WTC11 (cell line): ENCODE measurements around the gene SETD3. TPM values are rescaled to one million over a fixed set of nuclear protein-coding genes. Genes with fewer than 3 reads are reported as not detected.

Source experiments
- ATAC-seq: fragments of 200-7000 bp; cut with Tn5 transposase; 2 replicates; pipeline ENCODE4 v1.10.0; 2021; ENCODE audit warnings: mild to moderate bottlenecking, moderate library complexity
- CTCF ChIA-PET: fragments of 300-600 bp; sonication (Branson Sonifier 250); formaldehyde crosslinking; loops from one replicate; lab custom pipeline; 2021; ENCODE audit warnings: antibody characterized with exemption; lab: Charles Lee
- POLR2A ChIA-PET: fragments of 350-600 bp; sonication (Branson Sonifier 250); formaldehyde crosslinking; loops from one replicate; lab custom pipeline; 2021; ENCODE audit warnings: antibody characterized with exemption; lab: Charles Lee
- DNase-seq: peaks from one replicate; pipeline ENCODE4 v3.0.0; 2021; ENCODE audit warnings: low spot score
- H3K27ac Mint-ChIP-seq: 2 replicates; pipeline ENCODE4 v1.8.0; 2021; ENCODE audit warnings: mixed read lengths
- H3K27me3 Mint-ChIP-seq: 2 replicates; pipeline ENCODE4 v1.8.0; 2021; ENCODE audit warnings: low read depth, mild to moderate bottlenecking, moderate library complexity, mixed read lengths
- H3K36me3 Mint-ChIP-seq: 2 replicates; pipeline ENCODE4 v1.8.0; 2021; ENCODE audit warnings: mixed read lengths
- H3K4me1 Mint-ChIP-seq: 2 replicates; pipeline ENCODE4 v1.8.0; 2022; ENCODE audit warnings: mixed read lengths
- H3K4me3 Mint-ChIP-seq: 2 replicates; pipeline ENCODE4 v1.8.0; 2021; ENCODE audit warnings: mild to moderate bottlenecking, moderate library complexity, mixed read lengths
- H3K9me3 Mint-ChIP-seq: 2 replicates; pipeline ENCODE4 v1.8.0; 2021; ENCODE audit warnings: mixed read lengths
- ATF1 ChIP-seq: sonication (generic); formaldehyde crosslinking; IDR thresholded peaks from 2 replicates; pipeline ENCODE4 v1.8.1; 2023; ENCODE audit warnings: mild to moderate bottlenecking, moderate library complexity, missing genetic modification reagents
- CREM ChIP-seq: sonication (generic); formaldehyde crosslinking; IDR thresholded peaks from 2 replicates; pipeline ENCODE4 v1.8.1; 2022; ENCODE audit warnings: mild to moderate bottlenecking, missing genetic modification reagents, moderate library complexity
- ELF4 ChIP-seq: sonication (generic); formaldehyde crosslinking; IDR thresholded peaks from 2 replicates; pipeline ENCODE4 v1.8.1; 2022; ENCODE audit warnings: low read depth, mild to moderate bottlenecking, moderate library complexity, missing genetic modification reagents
- FOXK1 ChIP-seq: sonication (generic); formaldehyde crosslinking; IDR thresholded peaks from 2 replicates; pipeline ENCODE4 v1.8.0; 2022; ENCODE audit warnings: mild to moderate bottlenecking, moderate library complexity, missing genetic modification reagents
- JUN ChIP-seq: sonication (generic); formaldehyde crosslinking; IDR thresholded peaks from 2 replicates; pipeline ENCODE4 v1.8.0; 2023; ENCODE audit warnings: mild to moderate bottlenecking, missing genetic modification reagents
- MAX ChIP-seq: sonication (generic); formaldehyde crosslinking; IDR thresholded peaks from 2 replicates; pipeline ENCODE4 v1.8.0; 2022; ENCODE audit warnings: mild to moderate bottlenecking, missing genetic modification reagents
- NR3C1 ChIP-seq: sonication (generic); formaldehyde crosslinking; conservative IDR thresholded peaks from 2 replicates; pipeline ENCODE4 v1.8.1; 2023; ENCODE audit warnings: low read depth, mild to moderate bottlenecking, missing genetic modification reagents
- OVOL2 ChIP-seq: fragments of 250-450 bp; sonication (Bioruptor Pico); IDR thresholded peaks from 2 replicates; pipeline ENCODE4 v1.9.0; 2021; ENCODE audit warnings: mild to moderate bottlenecking, borderline replicate concordance
- SMAD3 ChIP-seq: sonication (generic); formaldehyde crosslinking; IDR thresholded peaks from 2 replicates; pipeline ENCODE4 v1.8.0; 2022; ENCODE audit warnings: missing genetic modification reagents, mild to moderate bottlenecking, borderline replicate concordance
- SOX15 ChIP-seq: fragments of 250-450 bp; sonication (Bioruptor Pico); IDR thresholded peaks from 2 replicates; pipeline ENCODE4 v1.9.0; 2021; ENCODE audit warnings: mild to moderate bottlenecking
- ZNF219 ChIP-seq: sonication (generic); formaldehyde crosslinking; IDR thresholded peaks from 2 replicates; pipeline ENCODE4 v1.8.0; 2023; ENCODE audit warnings: missing genetic modification reagents, mild to moderate bottlenecking, borderline replicate concordance
- ZNF263 ChIP-seq: sonication (generic); formaldehyde crosslinking; IDR thresholded peaks from 2 replicates; pipeline ENCODE4 v1.8.1; 2022; ENCODE audit warnings: low read depth, mild to moderate bottlenecking, moderate library complexity, missing genetic modification reagents
- ZNF423 ChIP-seq: fragments of 250-450 bp; sonication (Bioruptor Pico); IDR thresholded peaks from 2 replicates; pipeline ENCODE4 v2.1.2; 2022; ENCODE audit warnings: mild to moderate bottlenecking, moderate library complexity
- ZNF532 ChIP-seq: fragments of 250-450 bp; sonication (Bioruptor Pico); IDR thresholded peaks from 2 replicates; pipeline ENCODE4 v1.9.0; 2021; ENCODE audit warnings: mild to moderate bottlenecking, borderline replicate concordance
- total RNA-seq: library from RNA; stranded (reverse); gene quantifications from 3 replicates; pipeline ENCODE4 v1.2.3, GENCODE V29; 2021
- TF ChIP-seq, protein P1 (sequence below): sonication (generic); formaldehyde crosslinking; conservative IDR thresholded peaks from 2 replicates; pipeline ENCODE4 v1.8.1; 2023; ENCODE audit warnings: mild to moderate bottlenecking, low read depth, missing genetic modification reagents, moderate library complexity
- TF ChIP-seq, protein P2 (sequence below): fragments of 250-450 bp; sonication (Bioruptor Pico); IDR thresholded peaks from 2 replicates; pipeline ENCODE4 v1.9.0; 2021; ENCODE audit warnings: moderate library complexity, mild to moderate bottlenecking, inconsistent platforms, borderline replicate concordance
- TF ChIP-seq, protein P3 (sequence below): sonication (generic); formaldehyde crosslinking; IDR thresholded peaks from 2 replicates; pipeline ENCODE4 v1.8.1; 2023; ENCODE audit warnings: mild to moderate bottlenecking, missing genetic modification reagents, moderate library complexity
- TF ChIP-seq, protein P4 (sequence below): sonication (generic); formaldehyde crosslinking; IDR thresholded peaks from 2 replicates; pipeline ENCODE4 v1.8.1; 2023; ENCODE audit warnings: mild to moderate bottlenecking, missing genetic modification reagents, borderline replicate concordance

Gene SETD3
- total RNA-seq, 1 experiment from 2014 or later = 53.1 TPM

DNA sequence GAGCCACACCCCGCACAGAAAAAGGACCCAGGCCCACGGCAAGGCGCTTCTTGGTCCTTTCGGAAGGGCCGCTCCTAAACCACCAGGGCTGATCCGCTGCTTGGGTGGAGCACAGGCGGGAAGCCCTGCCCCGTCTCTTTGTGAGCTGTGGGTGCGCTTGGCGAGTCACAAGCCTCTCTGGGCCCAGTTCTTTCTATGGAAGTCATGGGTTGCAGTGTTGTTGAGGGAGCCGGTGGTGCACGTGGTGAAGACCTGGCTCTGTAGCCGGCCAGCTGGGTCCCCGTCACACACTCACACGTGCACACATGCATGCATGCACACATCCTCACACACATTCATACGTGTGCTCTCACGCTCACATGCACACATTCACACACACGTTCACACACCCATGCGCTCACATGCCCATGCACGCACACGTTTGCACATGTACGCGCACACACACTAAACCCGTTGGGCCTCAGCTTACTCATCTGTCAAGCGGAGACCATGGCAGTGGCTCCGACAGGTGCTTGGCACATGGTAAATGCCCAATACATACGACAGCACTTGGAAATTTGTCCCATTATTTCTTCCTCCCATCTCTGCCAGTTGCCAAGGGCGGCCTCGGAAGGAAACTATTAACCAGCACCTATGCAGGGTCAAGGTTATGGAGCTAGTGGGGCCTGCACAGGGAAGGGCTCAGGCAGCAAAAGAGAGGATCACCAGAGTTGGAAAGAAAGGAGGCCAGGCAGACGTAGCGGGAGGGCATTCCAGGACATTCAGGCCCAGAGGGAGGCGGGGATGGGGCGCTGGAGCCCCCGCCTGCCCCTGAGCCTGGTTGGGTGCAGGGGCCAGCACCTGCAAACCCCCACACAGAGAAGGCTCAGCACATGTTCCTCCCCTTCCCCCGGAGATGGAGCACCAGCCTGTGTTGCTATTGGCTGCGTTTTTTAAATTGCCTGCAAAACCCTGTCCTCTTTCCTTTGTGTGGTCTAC lies 96.9 kb downstream of the SETD3 start:
- POLR2A ChIA-PET = no interaction called here
- TF ChIP-seq ZNF219 (CRISPR knock-in tag) = no peak
- peak; percentile 58; the same call in 1 of the 2 replicates for TF ChIP-seq ZNF423
- DNase-seq (no peak), ATAC-seq (peak; percentile 42)
- H3K27me3 Mint-ChIP-seq = no peaks in the 10 kb centered on the region
- H3K4me3 Mint-ChIP-seq = no peak overlapping the region
- 0 out of 2 replicates have a peak, but pooled peaks cover 4% of the 10 kb centered on the region for H3K36me3 Mint-ChIP-seq
- H3K9me3 Mint-ChIP-seq = peaks cover 11% of the 10 kb centered on the region
- H3K27ac Mint-ChIP-seq = no peak overlapping the region
- peaks cover 28% of the 10 kb centered on the region for H3K4me1 Mint-ChIP-seq
- CTCF ChIA-PET = interaction anchor here (0.6 to 8.0 kb wide), 6 partner anchors 9 to 64 kb away, joined by 3 to 106 read pairs (median 5); no protein-coding TSS in a partner anchor

DNA sequence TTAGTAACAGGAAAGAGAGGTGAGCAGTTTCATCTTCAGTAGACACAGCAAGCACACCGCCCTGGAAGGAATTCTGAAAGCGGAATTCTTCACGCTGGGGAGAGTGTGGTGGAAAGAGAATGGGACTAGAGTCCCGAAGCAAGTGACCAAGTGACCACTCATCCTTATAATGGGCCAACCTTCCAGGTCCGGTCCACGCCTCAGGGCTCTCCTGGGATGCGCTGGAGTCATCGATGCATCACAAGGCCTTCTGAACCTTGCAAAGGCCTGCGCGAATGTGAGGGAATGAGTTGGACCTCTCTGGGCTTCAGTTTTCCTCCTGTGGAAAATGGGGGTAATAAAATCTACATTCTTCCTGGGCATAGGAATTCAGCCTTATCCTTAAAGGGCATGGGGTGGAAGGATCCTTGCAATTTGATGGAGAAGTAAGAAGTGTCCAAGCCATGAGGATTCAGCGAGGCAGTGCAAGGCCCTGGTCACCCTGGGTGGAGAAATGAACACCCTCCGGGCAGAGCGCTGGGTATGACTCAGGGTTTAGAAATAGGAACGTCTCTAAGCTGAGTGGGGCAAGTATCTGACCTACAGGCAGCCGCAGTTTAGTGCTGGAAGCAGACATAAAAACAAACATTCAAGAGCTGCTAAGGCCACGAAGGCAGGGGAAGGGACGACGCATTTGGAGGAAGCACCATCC lies 97.7 kb downstream of the SETD3 start:
- H3K27ac Mint-ChIP-seq = no peak overlapping the region
- POLR2A ChIA-PET = no interaction called here

More for the DNA sequence above, 97.7 kb downstream of the SETD3 start:
- Mint-ChIP-seq H3K27me3 (no peaks in the 10 kb centered on the region), H3K9me3 (peaks cover 11% of the 10 kb centered on the region), H3K4me3 (no peak overlapping the region), H3K36me3 (0 out of 2 replicates have a peak, but pooled peaks cover 4% of the 10 kb centered on the region), H3K4me1 (peaks cover 28% of the 10 kb centered on the region)
- DNase-seq = no peak
- CTCF ChIA-PET = interaction anchor here (1.2 to 8.0 kb wide), 6 partner anchors 10 to 63 kb away, joined by 3 to 106 read pairs (median 8); no protein-coding TSS in a partner anchor
- no peak for TF ChIP-seq ATF1 (CRISPR knock-in tag)
- no peak for TF ChIP-seq ZNF263
- no peak for TF ChIP-seq MAX
- TF ChIP-seq NR3C1 (CRISPR knock-in tag) = no peak
- TF ChIP-seq SMAD3 = no peak
- no peak for TF ChIP-seq FOXK1 (CRISPR knock-in tag)
- TF ChIP-seq CREM = no peak
- TF ChIP-seq ZNF532 (CRISPR knock-in tag) = no peak
- TF ChIP-seq, protein P1, sequence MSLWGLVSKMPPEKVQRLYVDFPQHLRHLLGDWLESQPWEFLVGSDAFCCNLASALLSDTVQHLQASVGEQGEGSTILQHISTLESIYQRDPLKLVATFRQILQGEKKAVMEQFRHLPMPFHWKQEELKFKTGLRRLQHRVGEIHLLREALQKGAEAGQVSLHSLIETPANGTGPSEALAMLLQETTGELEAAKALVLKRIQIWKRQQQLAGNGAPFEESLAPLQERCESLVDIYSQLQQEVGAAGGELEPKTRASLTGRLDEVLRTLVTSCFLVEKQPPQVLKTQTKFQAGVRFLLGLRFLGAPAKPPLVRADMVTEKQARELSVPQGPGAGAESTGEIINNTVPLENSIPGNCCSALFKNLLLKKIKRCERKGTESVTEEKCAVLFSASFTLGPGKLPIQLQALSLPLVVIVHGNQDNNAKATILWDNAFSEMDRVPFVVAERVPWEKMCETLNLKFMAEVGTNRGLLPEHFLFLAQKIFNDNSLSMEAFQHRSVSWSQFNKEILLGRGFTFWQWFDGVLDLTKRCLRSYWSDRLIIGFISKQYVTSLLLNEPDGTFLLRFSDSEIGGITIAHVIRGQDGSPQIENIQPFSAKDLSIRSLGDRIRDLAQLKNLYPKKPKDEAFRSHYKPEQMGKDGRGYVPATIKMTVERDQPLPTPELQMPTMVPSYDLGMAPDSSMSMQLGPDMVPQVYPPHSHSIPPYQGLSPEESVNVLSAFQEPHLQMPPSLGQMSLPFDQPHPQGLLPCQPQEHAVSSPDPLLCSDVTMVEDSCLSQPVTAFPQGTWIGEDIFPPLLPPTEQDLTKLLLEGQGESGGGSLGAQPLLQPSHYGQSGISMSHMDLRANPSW = no peak
- no peak for TF ChIP-seq ELF4 (CRISPR knock-in tag)
- no peak for TF ChIP-seq SOX15 (CRISPR knock-in tag)
- no peak for TF ChIP-seq OVOL2 (CRISPR knock-in tag)
- no peak for TF ChIP-seq ZNF219 (CRISPR knock-in tag)
- no peak for TF ChIP-seq JUN
- TF ChIP-seq, protein P2, sequence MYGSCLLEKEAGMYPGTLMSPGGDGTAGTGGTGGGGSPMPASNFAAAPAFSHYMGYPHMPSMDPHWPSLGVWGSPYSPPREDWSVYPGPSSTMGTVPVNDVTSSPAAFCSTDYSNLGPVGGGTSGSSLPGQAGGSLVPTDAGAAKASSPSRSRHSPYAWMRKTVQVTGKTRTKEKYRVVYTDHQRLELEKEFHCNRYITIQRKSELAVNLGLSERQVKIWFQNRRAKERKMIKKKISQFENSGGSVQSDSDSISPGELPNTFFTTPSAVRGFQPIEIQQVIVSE (CRISPR knock-in tag) = no peak
- TF ChIP-seq, protein P3, sequence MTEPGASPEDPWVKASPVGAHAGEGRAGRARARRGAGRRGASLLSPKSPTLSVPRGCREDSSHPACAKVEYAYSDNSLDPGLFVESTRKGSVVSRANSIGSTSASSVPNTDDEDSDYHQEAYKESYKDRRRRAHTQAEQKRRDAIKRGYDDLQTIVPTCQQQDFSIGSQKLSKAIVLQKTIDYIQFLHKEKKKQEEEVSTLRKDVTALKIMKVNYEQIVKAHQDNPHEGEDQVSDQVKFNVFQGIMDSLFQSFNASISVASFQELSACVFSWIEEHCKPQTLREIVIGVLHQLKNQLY (CRISPR knock-in tag) = no peak
- TF ChIP-seq, protein P4, sequence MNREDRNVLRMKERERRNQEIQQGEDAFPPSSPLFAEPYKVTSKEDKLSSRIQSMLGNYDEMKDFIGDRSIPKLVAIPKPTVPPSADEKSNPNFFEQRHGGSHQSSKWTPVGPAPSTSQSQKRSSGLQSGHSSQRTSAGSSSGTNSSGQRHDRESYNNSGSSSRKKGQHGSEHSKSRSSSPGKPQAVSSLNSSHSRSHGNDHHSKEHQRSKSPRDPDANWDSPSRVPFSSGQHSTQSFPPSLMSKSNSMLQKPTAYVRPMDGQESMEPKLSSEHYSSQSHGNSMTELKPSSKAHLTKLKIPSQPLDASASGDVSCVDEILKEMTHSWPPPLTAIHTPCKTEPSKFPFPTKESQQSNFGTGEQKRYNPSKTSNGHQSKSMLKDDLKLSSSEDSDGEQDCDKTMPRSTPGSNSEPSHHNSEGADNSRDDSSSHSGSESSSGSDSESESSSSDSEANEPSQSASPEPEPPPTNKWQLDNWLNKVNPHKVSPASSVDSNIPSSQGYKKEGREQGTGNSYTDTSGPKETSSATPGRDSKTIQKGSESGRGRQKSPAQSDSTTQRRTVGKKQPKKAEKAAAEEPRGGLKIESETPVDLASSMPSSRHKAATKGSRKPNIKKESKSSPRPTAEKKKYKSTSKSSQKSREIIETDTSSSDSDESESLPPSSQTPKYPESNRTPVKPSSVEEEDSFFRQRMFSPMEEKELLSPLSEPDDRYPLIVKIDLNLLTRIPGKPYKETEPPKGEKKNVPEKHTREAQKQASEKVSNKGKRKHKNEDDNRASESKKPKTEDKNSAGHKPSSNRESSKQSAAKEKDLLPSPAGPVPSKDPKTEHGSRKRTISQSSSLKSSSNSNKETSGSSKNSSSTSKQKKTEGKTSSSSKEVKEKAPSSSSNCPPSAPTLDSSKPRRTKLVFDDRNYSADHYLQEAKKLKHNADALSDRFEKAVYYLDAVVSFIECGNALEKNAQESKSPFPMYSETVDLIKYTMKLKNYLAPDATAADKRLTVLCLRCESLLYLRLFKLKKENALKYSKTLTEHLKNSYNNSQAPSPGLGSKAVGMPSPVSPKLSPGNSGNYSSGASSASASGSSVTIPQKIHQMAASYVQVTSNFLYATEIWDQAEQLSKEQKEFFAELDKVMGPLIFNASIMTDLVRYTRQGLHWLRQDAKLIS (CRISPR knock-in tag) = no peak
- ATAC-seq = no peak
